ENCODE results near the gene KLF2. TPM values are rescaled to one million over a fixed set of nuclear protein-coding genes. Genes with fewer than 3 reads are reported as not detected.
"Not testable (repeated sequence)": the region's sequence is repeated elsewhere in the genome, so short reads cannot be mapped to it uniquely, and the experiment has no call there.

KLF2 gene
- total and polyA plus RNA-seq, 10 of the 15 experiments (the other 5 are each of a cell fraction or from before 2014, with no cell fraction given): 0.16 to 13.7 (median 1.0) TPM

DNA sequence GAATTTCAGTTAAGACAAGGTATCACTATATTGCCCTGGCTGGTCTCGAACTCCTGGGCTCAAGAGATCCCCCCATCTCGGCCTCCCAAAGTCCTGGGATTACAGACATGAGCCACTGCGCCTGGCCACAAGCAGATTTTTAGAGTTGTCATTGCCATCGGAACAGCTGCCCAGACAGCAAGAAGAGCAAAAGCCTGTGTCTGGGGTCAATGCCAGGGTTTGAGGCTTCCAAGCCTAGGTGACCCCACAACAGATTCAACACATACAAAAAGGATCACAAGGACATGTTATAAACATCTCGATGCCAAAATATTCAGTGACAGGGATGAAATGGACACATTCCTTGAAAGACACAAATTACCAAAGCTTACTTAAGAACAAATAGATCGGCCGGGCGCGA, 40.1 kb upstream of the KLF2 start (continued):
- TF ChIP-seq ATF2 (IDR thresholded peaks at IDR 0.05; ENCODE audit: low read length): no peak
- TF ChIP-seq ZBTB33 (IDR thresholded peaks at IDR 0.05): no peak
- TF ChIP-seq IRF4 (IDR thresholded peaks at IDR 0.05; ENCODE audit: low read depth, low read length): no peak
- TF ChIP-seq ZNF217 (IDR thresholded peaks at IDR 0.05): no peak

DNA sequence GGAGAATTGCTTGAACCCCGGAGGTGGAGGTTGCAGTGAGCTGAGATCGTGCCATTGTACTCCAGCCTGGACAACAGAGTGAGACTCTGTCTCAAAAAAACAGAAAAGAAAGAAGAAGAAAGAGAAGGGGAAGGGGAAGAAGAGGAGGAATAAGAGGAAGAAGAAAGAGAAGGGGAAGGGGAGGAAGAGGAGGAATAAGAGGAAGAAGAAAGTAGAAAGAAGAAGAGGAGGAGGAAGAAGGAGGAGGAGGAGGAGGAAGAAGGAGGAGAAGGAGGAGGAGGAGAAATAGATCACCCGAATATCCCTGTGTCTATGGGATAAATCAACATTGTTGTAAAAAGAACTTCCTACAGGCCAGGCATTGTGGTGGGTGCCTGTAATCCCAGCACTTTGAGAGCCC, 39.5 kb upstream of the KLF2 start:
- RAD21 ChIA-PET (ENCODE audit: unreplicated experiment): interaction anchor here (0.6 kb wide), 1 partner anchor 37 kb away, joined by 3 read pairs; no protein-coding TSS in a partner anchor
- H3K27me3 ChIP-seq (replicated peaks in 1 of 2; ENCODE audit: control insufficient read depth in 2 of 2, insufficient read depth in 2 of 2, low read length in 1 of 2); in situ Hi-C loops (cut with MboI); H3K4me1 ChIP-seq (ENCODE audit: control insufficient read depth, insufficient read depth, low read length); H3K4me2 ChIP-seq (ENCODE audit: control insufficient read depth, insufficient read depth); H3K4me3 ChIP-seq; CTCF ChIA-PET; H2AFZ ChIP-seq (ENCODE audit: control insufficient read depth, low read depth, low read length); H3K9ac ChIP-seq (ENCODE audit: control insufficient read depth, insufficient read depth, low read length); H4K20me1 ChIP-seq (ENCODE audit: control insufficient read depth, insufficient read depth); intact Hi-C loops (cut with micrococcal nuclease; ENCODE audit: unreplicated experiment); DNase-seq (ENCODE audit: low read depth, low spot score); BruUV-seq (replicated peaks); H3K36me3 ChIP-seq (ENCODE audit: control insufficient read depth in 2 of 2, insufficient read depth in 2 of 2, low read length in 1 of 2); H3K9me3 ChIP-seq (replicated peaks; ENCODE audit: control insufficient read depth, insufficient read depth, low read length); ATAC-seq; H3K79me2 ChIP-seq (ENCODE audit: control insufficient read depth, insufficient read depth, low read length); FAIRE-seq; H3K27ac ChIP-seq (ENCODE audit: control insufficient read depth, insufficient read depth): not testable (repeated sequence)
- POLR2A ChIA-PET: interaction anchor here (0.7 kb wide), 1 partner anchor 996 kb away, joined by 6 read pairs; no protein-coding TSS in a partner anchor
- WGBS (ENCODE audit: insufficient coverage, insufficient replicate concordance, low lambda C conversion rate, missing lambda C conversion rate): 58% methylated on average over 3 of the region's 3 CpGs
- SMC1A ChIA-PET (ENCODE audit: uncharacterized antibody, unreplicated experiment): interaction anchor here (0.6 kb wide), 1 partner anchor 27 kb away, joined by 3 read pairs; no protein-coding TSS in a partner anchor
